ENCODE data around the gene SLC2A4RG. TPM values are rescaled to one million over a fixed set of nuclear protein-coding genes. Genes with fewer than 3 reads are reported as not detected.

The SLC2A4RG gene
- total and polyA plus RNA-seq, 2 of the 13 experiments (the other 11 are each of a cell fraction or from before 2014, with no cell fraction given): 91.4 to 95.9 TPM

DNA sequence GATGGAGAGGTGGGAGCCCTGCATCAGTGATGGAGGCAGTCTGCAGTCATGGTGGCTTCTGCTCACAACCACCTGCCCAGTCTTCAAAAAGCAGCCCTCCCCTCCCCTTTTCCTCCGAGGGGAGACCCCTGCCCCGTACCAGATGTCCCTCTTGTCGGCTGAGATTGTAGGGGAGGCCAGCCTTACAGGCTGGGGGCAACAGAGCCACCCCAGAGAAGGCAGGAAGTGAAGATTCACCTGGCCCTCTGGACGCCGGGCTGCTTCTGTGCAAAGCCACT, 38.6 kb upstream of the SLC2A4RG start:
- no peaks in the 10 kb centered on the region for H3K9me3 ChIP-seq (ENCODE audit: low read length)
- peaks cover 6% of the 10 kb centered on the region; the same call in 1 of the 2 replicates for H4K20me1 ChIP-seq (ENCODE audit: insufficient read depth, low read length)
- H3K79me2 ChIP-seq (ENCODE audit: insufficient read depth, low read length): peaks cover 6% of the 10 kb centered on the region
- H2AFZ ChIP-seq (ENCODE audit: low read length): no peak overlapping the region
- in situ Hi-C loops (cut with HindIII; ENCODE audit: extremely low pct_ligation_motif_present, low pct_unique_long_range_greater_than_20kb): loop anchor here (10.0 kb wide), 1 partner anchor 84 kb away; no protein-coding TSS in a partner anchor
- intact Hi-C loops (cut with micrococcal nuclease; ENCODE audit: unreplicated experiment): no loop called here
- H3K36me3 ChIP-seq (replicated peaks in 1 of 2; ENCODE audit: control insufficient read depth in 1 of 2, insufficient read depth in 2 of 2, low read length in 2 of 2): peaks cover 16 to 26% of the 10 kb centered on the region in 2 experiments
- TF ChIP-seq EEA1 (CRISPR knock-in tag; IDR thresholded peaks at IDR 0.05; ENCODE audit: borderline replicate concordance): no peak
- no peak for TF ChIP-seq EP300 (IDR thresholded peaks at IDR 0.05; ENCODE audit: low read depth in 2 of 2, low read length in 2 of 2)
- TF ChIP-seq EP300 (CRISPR knock-in tag; IDR thresholded peaks at IDR 0.05; ENCODE audit: borderline replicate concordance): no peak
- TF ChIP-seq ATM (IDR thresholded peaks at IDR 0.05; ENCODE audit: borderline replicate concordance): no peak
- TF ChIP-seq RFXANK (CRISPR knock-in tag; IDR thresholded peaks at IDR 0.05): no peak
- no peak for TF ChIP-seq AHR (CRISPR knock-in tag; IDR thresholded peaks at IDR 0.05)
- no peak for TF ChIP-seq KLF12 (CRISPR knock-in tag; IDR thresholded peaks at IDR 0.05; ENCODE audit: borderline replicate concordance)
- FAIRE-seq: no peak
- H3K4me1 ChIP-seq (ENCODE audit: insufficient read depth, low read length): peaks cover 22% of the 10 kb centered on the region
- H3K9ac ChIP-seq (ENCODE audit: insufficient read depth, low read depth, low read length): no peak overlapping the region
- DNase-seq (ENCODE audit: low spot score): no peak
- 94% methylated on average over 5 of the region's 5 CpGs for WGBS (ENCODE audit: low lambda C conversion rate)
- no peaks in the 10 kb centered on the region for H3K27me3 ChIP-seq (ENCODE audit: control insufficient read depth in 1 of 2, insufficient read depth in 2 of 2, low read length in 2 of 2)
- ATAC-seq: no peak
- H3K4me2 ChIP-seq (ENCODE audit: low read depth, low read length): no peak overlapping the region
- H3K4me3 ChIP-seq (replicated peaks in 1 of 3; ENCODE audit: insufficient read depth in 1 of 3, low read depth in 2 of 3, low read length in 3 of 3): no peak overlapping the region
- POLR2A ChIA-PET: no interaction called here
- CTCF ChIA-PET (ENCODE audit: low intra/inter-chr PET ratio, low total read pairs): no interaction called here
- no peak overlapping the region for H3K27ac ChIP-seq (ENCODE audit: extremely low read length, insufficient read depth, low read length)
- BruUV-seq (replicated peaks): no TSS peak

DNA sequence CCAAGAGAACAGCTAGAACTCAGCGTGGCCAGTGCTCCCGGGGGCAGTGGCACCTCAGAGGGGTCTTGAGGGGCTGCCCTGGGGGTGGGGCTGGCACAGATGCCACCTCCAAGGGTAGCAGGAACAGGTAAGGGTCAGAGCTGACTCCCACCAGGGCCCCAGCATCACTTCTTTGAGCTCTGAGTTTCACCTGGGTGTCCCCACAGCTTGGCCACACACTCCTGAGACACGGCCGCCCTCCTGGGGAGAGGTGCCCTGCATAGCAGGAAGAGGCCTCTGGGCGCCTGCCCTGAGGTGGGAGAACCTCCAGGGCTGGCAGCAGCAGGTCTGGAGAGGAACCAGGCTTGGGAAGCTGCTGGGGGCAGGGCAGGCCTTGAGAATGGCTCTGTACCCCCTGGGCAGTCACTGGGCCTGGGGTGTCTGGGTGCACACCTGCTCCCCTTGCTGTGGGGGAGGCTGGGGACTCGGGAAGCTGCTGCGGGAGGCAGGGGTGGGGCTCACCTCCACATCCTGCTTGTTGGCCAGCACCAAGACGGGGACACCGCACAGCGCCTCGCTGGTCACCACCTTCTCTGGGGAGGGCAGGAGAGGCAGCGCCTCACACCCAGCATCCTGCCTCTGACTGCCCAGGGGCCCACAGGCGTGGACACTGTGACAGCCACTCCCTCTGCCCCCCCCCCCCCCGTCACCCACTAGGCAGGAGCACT, 38.1 kb upstream of the SLC2A4RG start:
- Histone ChIP-seq H3K4me3 (replicated peaks in 1 of 3; ENCODE audit: insufficient read depth in 1 of 3, low read depth in 2 of 3, low read length in 3 of 3) (no peak overlapping the region), H3K79me2 (ENCODE audit: insufficient read depth, low read length) (peaks cover 11% of the 10 kb centered on the region), H3K4me1 (ENCODE audit: insufficient read depth, low read length) (peaks cover 22% of the 10 kb centered on the region), H3K27ac (ENCODE audit: extremely low read length, insufficient read depth, low read length) (no peak overlapping the region), H3K27me3 (ENCODE audit: control insufficient read depth in 1 of 2, insufficient read depth in 2 of 2, low read length in 2 of 2) (no peaks in the 10 kb centered on the region), H3K36me3 (replicated peaks in 1 of 2; ENCODE audit: control insufficient read depth in 1 of 2, insufficient read depth in 2 of 2, low read length in 2 of 2) (peaks cover 17 to 31% of the 10 kb centered on the region in 2 experiments), H4K20me1 (ENCODE audit: insufficient read depth, low read length) (peaks cover 11% of the 10 kb centered on the region; the same call in 1 of the 2 replicates), H3K9ac (ENCODE audit: insufficient read depth, low read depth, low read length) (no peak overlapping the region), H3K9me3 (ENCODE audit: low read length) (no peaks in the 10 kb centered on the region), H3K4me2 (ENCODE audit: low read depth, low read length) (no peak overlapping the region), H2AFZ (ENCODE audit: low read length) (no peak overlapping the region)
- intact Hi-C loops (cut with micrococcal nuclease; ENCODE audit: unreplicated experiment) (no loop called here), in situ Hi-C loops (cut with HindIII; ENCODE audit: extremely low pct_ligation_motif_present, low pct_unique_long_range_greater_than_20kb) (loop anchor here (10.0 kb wide), 1 partner anchor 83 kb away; no protein-coding TSS in a partner anchor)
- CTCF ChIA-PET (ENCODE audit: low intra/inter-chr PET ratio, low total read pairs): no interaction called here
- DNase-seq (ENCODE audit: low spot score): no peak
- no TSS peak for BruUV-seq (replicated peaks)
- WGBS (ENCODE audit: low lambda C conversion rate): 94% methylated on average over 6 of the region's 14 CpGs
- ATAC-seq: no peak
- POLR2A ChIA-PET: interaction anchor here (12.4 kb wide), 1 partner anchor 35 kb away, joined by 190 read pairs; the partner anchor contains the start of genes LIME1 and SLC2A4RG
- no peak for FAIRE-seq
- TF ChIP-seq ZNF768 (CRISPR knock-in tag; IDR thresholded peaks at IDR 0.05): peak; percentile 10; the same call in 1 of the 2 replicates
- 0 out of 2 replicates have a peak, but pooled peaks have one; percentile 7 for TF ChIP-seq RXRA (CRISPR knock-in tag; IDR thresholded peaks at IDR 0.05)
- peak; percentile 97 for TF ChIP-seq AGO2 (optimal IDR thresholded peaks at IDR 0.05; ENCODE audit: low read depth, low read length)
- no peak for TF ChIP-seq E2F5 (CRISPR knock-in tag; conservative IDR thresholded peaks at IDR 0.05)
- no peak for TF ChIP-seq ZNF367 (CRISPR knock-in tag; IDR thresholded peaks at IDR 0.05; ENCODE audit: borderline replicate concordance)
- peak; percentile 89; the same call in 1 of the 2 replicates for TF ChIP-seq PCBP1 (IDR thresholded peaks at IDR 0.05; ENCODE audit: borderline replicate concordance, low read depth, low read length)
- peak; percentile 47 for TF ChIP-seq RBFOX2 (IDR thresholded peaks at IDR 0.05; ENCODE audit: low read depth, low read length)
- TF ChIP-seq POLR2G (IDR thresholded peaks at IDR 0.05; ENCODE audit: low read depth, low read length): peak; percentile 15; the same call in 1 of the 2 replicates
- no peak for TF ChIP-seq MTF1 (CRISPR knock-in tag; IDR thresholded peaks at IDR 0.05)
- TF ChIP-seq AKAP8 (CRISPR knock-in tag; IDR thresholded peaks at IDR 0.05): peak; percentile 67; the same call in 1 of the 2 replicates

Measured in HepG2 (cell line).